ENCODE measurements around the gene EPN2.

The EPN2 gene

DNA sequence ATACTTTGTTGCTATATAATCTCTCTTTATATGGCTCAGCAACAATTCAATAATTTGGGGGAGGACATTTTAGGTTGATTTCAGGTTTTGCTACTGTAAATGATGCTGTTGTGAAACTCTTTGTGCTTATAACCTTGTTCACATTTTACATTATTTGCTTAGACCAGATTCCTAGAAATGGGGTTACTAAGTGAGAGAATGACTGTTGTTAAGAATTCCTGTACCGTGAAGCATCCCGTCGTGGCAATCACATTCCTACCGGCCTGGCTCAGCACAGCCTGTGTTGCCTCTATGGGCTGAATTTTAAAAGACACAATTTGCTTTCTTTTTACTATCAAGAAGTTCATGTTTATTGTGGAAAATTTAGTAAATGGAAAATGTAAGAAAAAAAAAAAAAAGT is 94.0 kb downstream of the EPN2 start:
- no peak for DNase-seq (ENCODE audit: low read depth)

DNA sequence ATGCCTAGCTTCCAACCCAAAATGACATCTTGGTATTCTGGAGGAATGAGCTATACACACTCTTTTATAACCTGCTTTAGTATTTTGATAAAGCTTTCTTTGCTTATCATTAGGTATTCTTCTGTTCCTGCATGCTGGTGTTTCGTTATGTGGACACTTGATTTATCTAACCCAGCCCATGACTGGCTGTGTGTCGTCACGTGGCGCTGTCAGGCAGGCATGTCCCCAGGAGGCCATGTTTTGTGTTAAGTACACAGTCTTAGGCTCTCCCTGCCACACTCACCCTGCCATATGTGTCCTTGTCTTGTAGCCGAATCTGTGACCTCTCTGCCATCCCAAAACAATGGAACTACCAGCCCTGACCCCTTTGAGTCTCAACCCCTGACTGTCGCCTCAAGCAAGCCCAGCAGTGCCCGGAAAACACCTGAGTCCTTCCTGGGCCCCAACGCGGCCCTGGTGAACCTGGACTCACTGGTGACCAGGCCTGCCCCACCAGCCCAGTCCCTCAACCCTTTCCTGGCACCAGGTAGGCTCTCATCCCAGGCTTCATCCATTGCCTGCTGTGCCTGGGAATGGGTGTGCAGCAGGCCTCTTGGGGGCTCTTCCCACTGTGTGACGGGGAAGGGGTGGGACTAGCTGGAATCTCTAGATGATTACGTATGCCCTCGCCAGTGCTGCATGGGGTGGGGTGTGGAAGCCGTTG is 94.5 kb downstream of the EPN2 start:
- no peak for DNase-seq (ENCODE audit: low read depth)

DNA sequence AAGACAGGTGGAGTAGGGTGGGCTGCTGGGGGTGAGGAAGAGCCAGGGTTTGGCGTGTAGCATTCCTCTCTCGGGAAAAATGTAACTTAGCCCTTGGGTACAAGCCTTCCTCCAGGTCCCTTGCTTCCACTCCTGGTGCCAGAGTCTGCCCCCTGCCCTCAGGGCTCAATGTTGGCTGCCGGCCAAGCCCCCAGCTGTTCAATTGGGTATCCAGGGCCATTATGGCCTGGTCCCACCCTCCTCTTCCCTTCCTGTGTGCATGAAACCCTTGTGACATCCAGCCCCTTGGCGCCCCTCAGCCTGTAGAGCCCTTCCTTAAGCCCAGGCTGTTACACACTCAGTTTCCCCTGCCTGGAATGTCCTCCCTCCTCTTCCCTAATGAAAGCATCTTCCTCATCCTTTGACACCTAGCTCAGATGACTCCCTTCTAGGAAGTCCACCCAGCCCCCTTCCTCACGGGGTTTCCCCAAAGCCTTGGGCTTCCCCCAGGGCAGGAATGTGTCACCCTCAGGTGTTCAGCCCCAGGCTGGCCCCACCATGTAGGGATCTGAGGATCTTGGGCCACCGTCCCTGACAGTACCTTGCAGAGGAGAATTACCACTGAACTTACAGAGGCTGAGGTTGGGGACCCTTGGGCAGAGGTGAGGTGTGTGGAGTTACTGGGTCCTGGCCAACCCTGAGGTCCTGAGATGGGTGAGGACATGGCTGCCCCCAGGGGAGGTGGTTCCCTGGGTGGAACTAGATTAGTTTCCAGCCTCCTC is 95.4 kb downstream of the EPN2 start:
- DNase-seq (ENCODE audit: low read depth) = no peak

DNA sequence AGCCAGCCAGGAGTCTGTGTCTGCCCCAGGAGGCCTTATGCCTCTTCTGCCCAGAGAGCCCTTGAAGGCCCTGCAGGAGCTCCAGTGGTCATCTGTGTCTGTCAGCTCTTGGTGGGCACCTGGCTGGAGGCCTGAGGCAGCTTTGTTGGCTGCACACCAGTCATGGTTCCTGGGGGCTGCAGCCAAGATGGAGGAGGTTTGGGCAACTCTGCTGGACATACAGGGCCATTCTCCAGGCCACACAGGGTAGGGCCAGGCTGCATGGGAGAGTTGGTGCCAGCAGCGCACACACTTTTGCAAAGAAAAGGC is 95.9 kb downstream of the EPN2 start:
- DNase-seq (ENCODE audit: low read depth) = no peak

DNA sequence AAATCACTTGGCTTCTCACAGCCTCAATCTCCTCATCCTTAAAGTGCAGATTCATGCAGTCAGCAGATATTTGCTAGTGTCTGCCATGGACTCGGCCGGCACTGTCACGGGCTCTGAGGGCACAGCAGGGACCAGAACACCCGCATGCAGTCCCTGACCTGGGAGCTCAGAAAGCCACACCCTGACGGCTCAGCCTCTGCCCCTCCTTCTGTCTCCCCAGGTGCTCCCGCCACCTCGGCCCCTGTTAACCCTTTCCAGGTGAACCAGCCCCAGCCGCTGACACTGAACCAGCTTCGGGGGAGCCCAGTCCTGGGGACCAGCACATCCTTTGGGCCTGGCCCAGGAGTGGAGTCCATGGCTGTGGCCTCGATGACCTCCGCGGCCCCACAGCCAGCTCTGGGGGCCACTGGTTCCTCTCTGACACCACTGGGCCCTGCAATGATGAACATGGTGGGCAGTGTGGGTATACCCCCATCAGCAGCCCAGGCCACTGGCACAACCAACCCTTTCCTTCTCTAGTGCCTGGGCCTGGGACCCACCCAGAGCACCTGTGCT is 96.6 kb downstream of the EPN2 start:
- DNase-seq (ENCODE audit: low read depth) = no peak

DNA sequence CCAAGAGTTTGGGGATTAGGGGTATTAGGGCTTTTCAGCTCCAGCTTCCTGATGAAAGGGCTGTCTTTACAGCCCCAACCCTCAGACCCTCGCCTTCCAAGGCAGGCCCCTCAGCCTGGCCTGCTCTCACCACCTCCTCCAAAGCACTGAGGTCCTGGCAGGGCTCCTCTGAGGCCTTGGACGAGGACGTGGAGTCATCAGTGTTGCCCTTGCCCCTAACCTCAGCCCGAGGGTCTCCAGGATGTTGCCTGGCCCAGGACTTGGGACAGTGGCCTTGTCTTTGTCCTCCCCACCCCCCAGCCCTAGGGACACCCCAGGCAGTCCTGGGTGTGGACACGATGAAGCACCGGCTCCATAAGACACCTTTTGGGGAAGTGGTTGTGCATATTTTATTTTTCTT is 97.2 kb downstream of the EPN2 start:
- DNase-seq (ENCODE audit: low read depth) = no peak

DNA sequence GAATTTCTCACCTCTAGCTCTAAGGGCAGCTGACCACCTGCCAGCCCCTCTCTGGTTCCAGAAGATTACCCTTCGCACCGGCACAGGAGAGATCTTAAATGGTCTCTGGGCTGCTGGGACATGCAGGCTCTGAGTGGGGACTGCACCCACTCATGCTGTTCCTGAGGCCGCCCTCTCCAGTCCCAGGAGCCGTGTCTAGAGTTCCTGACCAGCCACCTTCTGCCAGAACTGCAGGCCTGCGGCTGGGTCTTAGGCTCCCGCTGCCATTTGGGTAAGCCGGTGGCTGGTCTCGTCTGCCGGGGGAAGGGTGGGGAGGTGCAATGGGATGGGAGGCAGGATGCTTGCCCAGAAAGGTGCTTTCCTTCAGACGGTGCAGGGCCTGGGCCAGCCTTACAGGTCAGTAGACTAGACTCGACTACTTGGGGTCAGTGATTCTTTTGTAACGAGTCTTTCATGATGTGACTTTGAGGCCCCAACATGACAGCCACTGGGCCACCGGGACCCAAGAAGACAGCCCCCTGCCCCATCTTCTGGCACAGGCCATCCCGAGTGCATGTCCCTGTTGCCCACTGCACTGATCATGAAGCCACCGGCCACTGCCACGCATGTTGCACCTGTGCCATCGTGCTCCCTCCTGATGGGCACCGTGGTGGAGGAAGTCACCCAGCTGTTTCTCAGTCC is 98.9 kb downstream of the EPN2 start:
- DNase-seq (ENCODE audit: low read depth) = no peak

DNA sequence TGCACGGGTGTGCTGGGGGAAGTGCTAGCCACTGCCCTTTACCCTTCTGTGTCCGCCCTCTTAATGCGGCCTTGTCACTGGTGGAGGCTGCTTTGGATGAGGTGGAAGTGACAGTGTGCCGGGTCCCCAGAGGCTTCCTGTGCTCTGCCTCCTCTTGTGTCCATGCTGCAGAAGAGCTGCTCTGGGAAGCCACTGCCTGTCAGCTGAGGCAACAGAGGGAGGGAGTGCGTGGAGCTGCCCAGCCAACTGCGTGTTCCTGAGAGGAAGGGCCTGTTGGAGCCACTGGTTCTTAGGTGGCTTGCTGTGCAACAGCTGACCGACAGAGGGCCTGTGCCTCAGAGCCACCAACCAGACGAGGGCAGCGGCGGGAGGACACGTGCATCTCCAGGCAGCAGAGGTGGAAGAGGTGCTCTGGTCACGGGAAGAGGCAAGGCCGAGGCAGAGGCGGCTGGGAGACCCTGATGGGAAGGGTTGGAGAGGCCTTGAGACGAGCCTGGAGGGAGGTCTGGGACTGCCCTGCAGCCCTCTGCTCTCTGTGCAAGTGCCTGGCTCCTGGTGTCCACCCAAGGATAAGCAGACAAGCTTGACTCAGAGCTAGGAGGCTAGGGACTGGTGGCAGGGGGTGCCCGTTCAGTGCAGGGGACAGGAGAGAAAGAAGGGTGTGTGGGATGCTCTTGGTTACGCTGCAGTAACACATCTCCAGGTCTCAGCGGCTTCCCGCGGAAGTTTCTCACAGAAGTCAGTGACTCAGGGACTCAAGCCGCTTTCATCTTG is 100.0 kb downstream of the EPN2 start:
- no peak for DNase-seq (ENCODE audit: low read depth)

DNA sequence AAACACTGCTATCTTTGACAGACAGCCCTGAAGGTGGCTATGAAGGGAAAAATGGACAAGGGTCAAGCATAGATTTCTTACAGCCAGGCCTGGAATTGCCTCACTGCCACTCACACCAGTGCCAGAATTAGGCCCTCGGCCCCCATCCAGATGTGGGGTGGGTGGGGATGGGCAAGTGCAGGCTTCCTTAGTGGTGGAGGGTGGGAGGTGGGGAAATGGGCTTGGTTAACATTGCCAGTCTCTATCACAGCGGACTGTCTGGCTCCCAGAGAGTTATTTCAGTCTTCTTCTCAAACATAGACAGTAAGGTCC is 100.5 kb downstream of the EPN2 start:
- DNase-seq (ENCODE audit: low read depth) = no peak

DNA sequence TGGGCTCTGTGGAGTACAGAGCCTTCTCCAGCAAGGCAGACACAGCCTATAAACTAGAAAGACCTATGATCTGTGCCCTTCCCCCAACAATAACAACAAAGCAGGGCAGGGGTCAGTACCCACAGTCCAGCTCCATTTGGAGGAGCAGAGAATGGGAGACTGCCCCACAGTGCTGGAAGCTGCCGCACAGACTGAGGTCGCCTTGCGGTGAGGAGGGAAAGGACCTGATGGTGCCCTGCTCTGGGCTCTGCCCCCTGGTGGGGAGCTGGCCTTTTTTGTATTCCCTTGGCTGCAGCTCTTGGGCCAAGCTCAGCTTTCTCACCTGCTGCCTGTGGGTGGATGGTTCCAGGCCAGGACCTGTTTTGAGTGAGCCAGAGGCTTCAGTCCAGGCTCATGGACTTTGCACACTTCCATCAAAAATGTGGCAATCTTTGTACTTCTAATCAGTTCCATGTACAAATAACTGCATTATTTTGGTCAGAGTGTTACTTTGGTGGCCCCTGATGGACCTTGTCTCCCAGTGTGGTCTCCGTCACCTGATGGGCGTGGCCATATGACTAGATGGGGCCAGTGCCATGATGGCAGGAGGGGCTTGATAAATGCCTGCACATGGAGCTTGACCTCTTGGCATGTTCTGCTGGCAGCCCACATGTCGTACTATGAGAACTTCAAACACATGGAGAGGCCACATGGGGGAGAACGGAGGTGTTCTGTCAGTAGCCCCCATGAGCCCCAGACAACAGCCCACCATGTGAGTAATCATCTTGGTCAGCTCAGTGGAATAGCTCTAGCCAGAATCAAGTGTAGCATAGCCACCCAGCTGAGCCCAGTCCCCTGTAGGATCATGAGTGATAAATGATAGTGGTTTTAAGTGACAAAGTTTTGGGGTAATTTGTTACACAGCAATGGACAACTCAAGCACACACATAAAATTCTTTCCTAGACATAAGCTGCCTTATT is 101.1 kb downstream of the EPN2 start:
- peak; percentile 58 for DNase-seq (ENCODE audit: low read depth)

DNA sequence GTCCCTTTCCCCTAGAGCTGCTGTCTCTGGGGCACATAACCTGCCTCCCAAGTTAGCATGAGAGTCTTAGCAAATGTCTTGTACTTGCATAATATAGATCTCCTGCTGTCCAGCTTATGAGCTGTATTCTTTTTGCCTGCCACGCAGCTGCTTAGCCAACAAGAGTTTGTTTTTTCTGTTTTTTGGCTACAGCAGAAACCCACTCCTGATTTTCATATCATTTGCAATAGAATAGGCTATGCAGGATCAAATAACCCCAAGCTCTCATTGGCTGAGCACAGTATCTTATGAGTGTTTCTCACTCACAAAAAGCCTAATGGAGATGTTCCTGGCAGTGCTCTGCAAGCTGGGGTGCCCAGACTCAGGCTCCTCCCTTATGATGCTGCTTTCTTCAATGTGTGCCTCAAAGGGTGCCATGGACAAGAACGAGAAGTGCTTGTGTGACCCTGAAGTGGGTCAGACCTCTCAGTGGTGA is 102.2 kb downstream of the EPN2 start:
- DNase-seq (ENCODE audit: low read depth) = no peak

DNA sequence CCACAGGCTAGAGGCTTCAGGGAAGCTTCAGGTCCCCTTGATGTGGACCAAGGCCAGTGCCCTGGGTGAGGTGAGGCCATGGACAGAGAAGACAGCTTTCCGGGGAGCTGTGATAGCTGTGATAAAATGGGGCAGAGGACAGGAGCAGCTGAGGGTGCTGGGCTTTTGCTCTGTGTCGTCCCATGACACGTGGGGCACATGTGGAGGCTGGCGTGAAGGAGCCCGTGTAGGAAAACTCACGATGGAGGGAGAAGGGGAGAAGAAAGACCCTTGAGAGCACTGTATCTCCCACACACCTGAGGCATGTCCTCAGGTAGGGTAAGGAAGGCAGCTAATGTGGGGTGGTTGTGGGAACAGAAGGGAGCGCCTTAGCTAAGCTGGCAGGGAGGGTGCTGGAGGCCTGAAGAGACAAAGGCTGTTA is 104.1 kb downstream of the EPN2 start:
- no peak for DNase-seq (ENCODE audit: low read depth)

DNA sequence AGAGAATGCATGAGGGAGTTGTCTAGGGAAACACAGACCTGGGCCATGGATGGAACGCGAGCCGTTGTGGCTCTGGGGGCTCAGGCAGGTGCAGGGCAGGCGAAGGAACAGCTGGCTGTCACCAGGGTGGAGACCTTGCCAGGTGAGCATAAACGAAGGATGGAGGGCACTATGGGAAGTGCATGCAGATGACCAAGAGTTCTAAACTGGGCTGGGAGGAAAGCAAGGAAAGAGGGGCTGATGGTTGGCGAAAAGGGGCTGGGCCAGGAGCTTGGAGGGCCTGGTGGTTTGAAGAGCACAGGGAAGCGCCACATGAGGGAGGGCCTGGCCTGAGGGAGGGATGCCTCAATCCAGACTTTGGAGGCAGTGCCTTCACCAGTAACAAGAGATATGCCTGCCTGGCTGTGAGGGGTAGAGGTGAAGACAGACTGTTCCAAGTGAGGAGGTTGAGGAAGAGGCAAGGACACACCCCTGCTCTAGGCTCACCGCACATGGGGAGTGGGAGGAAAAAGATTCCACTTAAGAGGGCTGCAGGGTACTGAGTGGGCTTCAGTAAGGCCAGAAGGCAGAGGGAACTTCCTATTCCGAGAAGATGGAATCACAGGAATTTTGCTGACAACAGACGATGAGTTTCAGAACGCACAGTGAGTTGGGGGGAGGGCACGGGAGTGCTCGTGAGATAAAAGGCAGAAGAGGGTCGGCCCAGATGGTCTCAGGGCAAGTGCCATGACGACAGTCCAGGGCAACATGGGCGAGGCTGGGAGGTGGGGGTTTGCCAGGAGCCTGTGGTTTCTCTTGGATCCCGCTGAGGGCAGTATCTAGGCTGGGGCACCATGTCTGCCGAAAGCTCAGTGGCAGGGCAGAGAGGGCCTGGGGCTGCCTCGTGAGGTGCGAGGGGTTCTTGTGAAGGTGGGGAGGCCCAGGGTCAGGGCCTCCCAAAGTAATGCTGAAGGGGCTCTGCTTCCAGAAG is 104.8 kb downstream of the EPN2 start:
- no peak for DNase-seq (ENCODE audit: low read depth)

DNA sequence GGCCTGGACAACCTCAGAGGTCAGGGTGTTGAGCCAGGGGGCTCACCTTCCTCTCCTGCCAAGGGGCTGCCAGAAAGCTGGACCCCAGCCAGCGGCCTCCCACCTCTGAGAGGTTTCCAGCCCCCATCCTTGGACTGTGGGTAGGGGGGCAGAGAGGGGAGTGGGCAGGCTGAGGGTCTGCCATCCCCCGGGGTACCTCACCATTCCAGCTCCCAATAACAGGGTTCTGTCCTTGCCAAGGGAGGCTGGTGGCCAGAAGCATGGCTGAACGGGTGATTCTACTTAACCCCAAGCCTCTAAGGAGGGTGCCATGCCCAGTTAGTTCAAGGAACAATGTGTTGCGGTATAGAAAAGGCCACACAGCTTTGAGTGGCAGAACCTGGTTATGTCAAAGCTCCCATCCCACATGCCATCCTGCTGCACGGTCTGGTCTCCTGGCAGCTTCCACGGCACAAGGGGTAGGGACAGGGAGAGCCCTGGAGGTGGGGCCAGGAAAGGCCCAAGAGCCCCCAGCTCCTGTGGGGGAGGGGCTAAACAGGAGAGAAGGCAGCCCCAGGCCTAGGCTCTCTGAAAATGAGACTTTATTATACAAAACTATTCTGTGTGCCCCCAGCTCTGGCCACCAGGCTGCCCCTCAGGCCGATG is 105.6 kb downstream of the EPN2 start:
- DNase-seq (ENCODE audit: low read depth) = no peak

DNA sequence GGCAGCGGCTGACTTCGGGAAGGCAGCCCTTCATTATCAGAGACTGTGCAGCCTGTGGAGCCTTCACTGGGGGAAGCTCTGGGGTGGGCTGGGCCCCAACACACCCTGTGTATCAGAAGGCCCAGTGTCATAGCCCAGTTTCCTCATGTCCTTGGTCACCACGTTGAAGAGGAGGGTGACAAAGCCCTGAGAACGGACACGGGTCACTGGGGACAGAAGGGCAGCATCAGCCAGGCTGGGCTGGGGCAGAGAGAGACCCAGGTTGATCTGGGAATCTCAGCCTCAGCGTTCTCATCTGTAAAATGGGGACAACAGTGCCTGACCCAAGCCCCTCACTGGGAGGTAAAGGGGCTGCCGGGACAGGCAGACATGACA is 106.1 kb downstream of the EPN2 start:
- DNase-seq (ENCODE audit: low read depth) = no peak

DNA sequence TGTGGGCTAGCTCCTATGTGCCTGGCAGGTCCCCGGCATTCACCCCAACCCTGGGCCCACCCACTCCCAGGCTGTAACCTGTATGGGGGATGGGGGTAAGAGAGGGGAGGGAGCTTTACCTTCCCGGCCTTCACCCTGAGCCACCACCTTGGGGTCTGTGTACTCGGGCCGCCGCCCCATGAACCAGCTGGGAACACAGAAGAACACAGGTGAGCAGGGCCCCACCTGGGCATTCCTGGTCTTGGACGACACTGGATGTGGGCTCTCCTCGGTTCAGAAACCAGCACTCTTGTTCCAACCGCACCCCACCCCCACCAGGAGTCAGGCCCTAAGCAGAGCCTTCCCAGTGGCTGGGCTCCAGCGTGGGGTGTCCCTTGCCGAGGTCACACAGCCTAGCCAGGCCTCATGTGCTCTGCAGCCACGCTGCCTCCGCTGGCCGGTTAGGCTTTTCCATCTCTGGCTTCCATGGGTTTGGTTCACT is 106.5 kb downstream of the EPN2 start:
- DNase-seq (ENCODE audit: low read depth) = no peak

DNA sequence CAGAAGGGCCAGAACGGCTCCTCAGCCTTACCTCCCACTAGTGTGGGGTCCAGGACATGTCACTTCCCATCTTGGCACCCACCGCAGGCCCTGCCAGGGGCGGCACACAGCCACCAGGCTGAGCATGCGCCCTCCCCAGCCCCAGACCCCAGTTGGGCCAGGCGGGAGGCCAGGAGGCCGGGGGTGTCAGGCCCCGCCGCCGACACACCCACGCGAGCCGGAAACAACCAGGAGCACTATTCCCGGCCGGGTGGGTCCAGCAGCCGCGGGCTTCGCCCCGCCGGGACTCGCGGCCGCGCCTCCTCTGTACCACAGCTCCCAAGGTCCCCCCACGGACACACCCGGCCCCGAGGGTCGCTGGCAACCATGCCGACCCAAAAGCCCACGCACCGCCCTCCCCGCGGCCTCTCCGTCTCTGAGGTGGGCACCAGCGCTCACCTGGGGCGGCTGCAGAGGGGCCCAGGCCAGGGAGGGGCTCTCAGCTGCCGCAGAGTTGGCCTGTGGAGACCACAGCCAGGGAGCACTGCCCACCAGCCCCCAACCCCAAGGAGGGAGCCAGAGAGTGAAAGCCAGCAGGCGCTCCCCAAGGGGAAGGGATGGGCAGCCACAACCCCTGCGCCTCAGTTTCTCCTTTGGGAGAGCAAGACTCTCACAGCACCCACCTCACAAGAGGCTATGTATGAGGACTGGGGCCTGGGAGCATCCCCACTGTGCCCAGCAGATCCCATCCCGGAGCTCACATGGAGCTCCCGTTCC is 107.3 kb downstream of the EPN2 start:
- DNase-seq (ENCODE audit: low read depth) = no peak

DNA sequence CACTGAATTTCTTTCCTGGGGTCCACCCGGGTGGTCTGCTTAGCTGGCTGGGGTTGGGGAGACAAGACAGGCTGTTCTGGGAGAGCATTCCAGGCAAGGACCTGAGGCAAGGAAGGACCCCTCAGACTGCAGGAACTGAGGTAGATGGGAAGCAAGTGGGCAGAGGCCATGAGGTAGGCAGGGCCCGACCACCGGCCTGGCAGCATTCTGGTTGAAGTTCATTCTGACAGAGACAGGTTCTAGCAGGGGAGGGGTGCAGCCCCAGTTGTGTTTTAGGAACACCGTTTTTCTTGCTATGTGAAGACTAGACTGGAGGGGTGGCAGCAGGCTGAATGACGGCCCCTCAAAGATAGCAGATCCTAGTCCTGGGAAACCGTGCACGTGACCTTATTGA is 107.9 kb downstream of the EPN2 start:
- DNase-seq (ENCODE audit: low read depth) = no peak
